ENCODE measurements around the gene KCNQ1OT1.

The KCNQ1OT1 gene

GRCh38 chr11:2734181-2735052 is 34.6 kb upstream of the KCNQ1OT1 start:
- no peak overlapping the region for H3K27ac ChIP-seq (ENCODE audit: low read length)

GRCh38 chr11:2732940-2733628 is 33.3 kb upstream of the KCNQ1OT1 start:
- peaks cover 58% of the 10 kb centered on the region for H3K27me3 ChIP-seq (ENCODE audit: insufficient read depth, low read length)
- no peak overlapping the region for H3K4me3 ChIP-seq (ENCODE audit: low read length)
- no peak overlapping the region for H3K27ac ChIP-seq (ENCODE audit: low read length)
- H3K4me1 ChIP-seq (ENCODE audit: insufficient read depth, low read length), result no peaks in the 10 kb centered on the region
- H3K36me3 ChIP-seq (ENCODE audit: insufficient read depth, low read depth, low read length), result no peaks in the 10 kb centered on the region
- H3K9me3 ChIP-seq (ENCODE audit: insufficient read depth, low read depth, low read length), result no peaks in the 10 kb centered on the region
- no peak overlapping the region for H3K9ac ChIP-seq (ENCODE audit: low read depth, low read length)

More at GRCh38 chr11:2734181-2735052, 34.6 kb upstream of the KCNQ1OT1 start:
- Histone ChIP-seq H3K9ac (ENCODE audit: low read depth, low read length) (no peak overlapping the region), H3K36me3 (ENCODE audit: insufficient read depth, low read depth, low read length) (no peaks in the 10 kb centered on the region), H3K4me1 (ENCODE audit: insufficient read depth, low read length) (no peaks in the 10 kb centered on the region), H3K27me3 (ENCODE audit: insufficient read depth, low read length) (peaks cover 48% of the 10 kb centered on the region), H3K9me3 (ENCODE audit: insufficient read depth, low read depth, low read length) (no peaks in the 10 kb centered on the region), H3K4me3 (ENCODE audit: low read length) (no peak overlapping the region)

DNA sequence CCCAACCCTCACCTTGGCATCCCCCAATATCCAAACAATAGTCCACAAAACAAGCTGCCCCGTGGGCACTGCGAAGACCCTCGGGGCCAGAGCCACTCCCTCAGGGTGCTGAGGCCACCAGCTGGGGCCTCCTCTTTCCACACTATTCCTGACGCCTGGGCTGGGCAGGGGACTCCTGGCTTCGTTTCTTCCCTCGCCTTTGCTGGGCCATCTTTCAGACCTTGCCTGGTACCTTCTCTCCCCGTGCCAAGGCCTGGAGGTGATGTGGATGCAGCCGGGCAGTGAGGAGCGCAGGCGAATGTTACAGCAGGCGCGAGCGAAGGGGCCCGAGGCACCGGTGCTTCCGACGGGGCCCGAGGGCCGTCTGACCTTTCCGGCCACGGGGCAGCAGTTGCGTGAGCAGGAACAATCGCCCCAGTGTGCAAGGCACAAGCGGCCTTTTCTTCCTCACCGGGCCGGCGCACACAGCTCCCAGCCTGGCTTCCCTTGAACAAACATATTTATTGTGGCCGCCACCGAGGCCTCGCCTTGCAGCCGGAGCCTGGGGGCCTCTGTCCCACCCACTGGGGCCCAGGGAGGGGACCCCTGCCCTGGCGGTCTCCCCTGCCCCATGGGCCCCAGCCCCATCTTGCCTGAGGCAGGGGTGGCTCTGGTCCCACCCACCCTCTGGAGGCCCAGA is 32.6 kb upstream of the KCNQ1OT1 start:
- Histone ChIP-seq H3K9ac (ENCODE audit: low read depth, low read length) (no peak overlapping the region), H3K9me3 (ENCODE audit: insufficient read depth, low read depth, low read length) (no peaks in the 10 kb centered on the region), H3K4me1 (ENCODE audit: insufficient read depth, low read length) (no peaks in the 10 kb centered on the region), H3K36me3 (ENCODE audit: insufficient read depth, low read depth, low read length) (no peaks in the 10 kb centered on the region), H3K27me3 (ENCODE audit: insufficient read depth, low read length) (peaks cover 64% of the 10 kb centered on the region), H3K4me3 (ENCODE audit: low read length) (no peak overlapping the region), H3K27ac (ENCODE audit: low read length) (no peak overlapping the region)

DNA sequence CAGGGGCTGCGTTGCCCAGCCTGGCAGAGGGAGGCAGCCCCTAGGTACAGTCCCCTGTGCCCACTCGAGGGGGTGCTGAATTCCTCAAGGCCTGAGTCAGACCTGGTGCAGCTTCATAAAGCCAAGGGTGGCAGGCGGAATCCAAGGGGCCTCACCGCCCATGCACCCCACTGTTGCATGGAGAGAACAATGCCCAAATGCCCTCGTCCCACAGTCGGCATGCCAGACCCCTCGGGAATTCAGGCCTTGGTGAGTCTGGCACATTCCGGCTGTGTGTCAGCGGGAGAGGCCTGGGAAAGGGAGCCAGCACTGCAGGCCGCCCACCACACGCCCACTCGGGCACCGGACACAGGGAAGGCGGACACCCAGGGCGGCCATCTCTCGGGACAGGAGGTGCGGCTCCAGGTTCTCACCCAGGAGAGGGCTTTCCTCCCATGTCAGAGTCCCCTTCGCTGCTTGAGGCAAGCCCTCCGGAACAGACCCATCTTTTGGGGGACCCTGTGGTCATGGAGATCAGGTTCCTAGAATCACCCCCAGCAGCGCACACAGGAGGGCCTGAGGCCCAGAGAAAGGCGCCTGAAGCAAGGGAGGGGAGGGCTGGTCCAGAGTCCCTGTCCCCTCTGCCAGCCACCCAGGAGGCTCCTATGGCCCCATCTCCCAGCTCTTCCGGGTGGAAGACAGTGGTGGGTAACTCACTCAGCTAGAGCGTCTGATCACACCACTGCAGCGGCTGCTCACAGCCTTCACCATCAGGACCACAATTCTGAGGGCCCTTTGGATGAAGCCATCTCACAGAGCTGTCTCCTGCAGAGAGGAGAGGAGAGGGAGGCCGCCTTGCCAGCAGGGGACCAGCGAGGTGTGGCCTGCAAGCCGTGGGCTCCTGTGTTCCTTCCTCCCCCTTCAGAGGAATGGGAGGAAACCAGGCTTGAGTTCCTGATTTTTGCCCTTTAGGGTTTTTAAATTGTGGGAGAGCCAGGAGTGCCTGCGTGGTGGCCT is 31.6 kb upstream of the KCNQ1OT1 start:
- no peak overlapping the region for H3K27ac ChIP-seq (ENCODE audit: low read length)
- H3K9me3 ChIP-seq (ENCODE audit: insufficient read depth, low read depth, low read length), result no peaks in the 10 kb centered on the region
- no peaks in the 10 kb centered on the region for H3K4me1 ChIP-seq (ENCODE audit: insufficient read depth, low read length)
- H3K36me3 ChIP-seq (ENCODE audit: insufficient read depth, low read depth, low read length), result no peaks in the 10 kb centered on the region
- H3K27me3 ChIP-seq (ENCODE audit: insufficient read depth, low read length), result peaks cover 73% of the 10 kb centered on the region
- H3K9ac ChIP-seq (ENCODE audit: low read depth, low read length), result no peak overlapping the region
- no peak overlapping the region for H3K4me3 ChIP-seq (ENCODE audit: low read length)

DNA sequence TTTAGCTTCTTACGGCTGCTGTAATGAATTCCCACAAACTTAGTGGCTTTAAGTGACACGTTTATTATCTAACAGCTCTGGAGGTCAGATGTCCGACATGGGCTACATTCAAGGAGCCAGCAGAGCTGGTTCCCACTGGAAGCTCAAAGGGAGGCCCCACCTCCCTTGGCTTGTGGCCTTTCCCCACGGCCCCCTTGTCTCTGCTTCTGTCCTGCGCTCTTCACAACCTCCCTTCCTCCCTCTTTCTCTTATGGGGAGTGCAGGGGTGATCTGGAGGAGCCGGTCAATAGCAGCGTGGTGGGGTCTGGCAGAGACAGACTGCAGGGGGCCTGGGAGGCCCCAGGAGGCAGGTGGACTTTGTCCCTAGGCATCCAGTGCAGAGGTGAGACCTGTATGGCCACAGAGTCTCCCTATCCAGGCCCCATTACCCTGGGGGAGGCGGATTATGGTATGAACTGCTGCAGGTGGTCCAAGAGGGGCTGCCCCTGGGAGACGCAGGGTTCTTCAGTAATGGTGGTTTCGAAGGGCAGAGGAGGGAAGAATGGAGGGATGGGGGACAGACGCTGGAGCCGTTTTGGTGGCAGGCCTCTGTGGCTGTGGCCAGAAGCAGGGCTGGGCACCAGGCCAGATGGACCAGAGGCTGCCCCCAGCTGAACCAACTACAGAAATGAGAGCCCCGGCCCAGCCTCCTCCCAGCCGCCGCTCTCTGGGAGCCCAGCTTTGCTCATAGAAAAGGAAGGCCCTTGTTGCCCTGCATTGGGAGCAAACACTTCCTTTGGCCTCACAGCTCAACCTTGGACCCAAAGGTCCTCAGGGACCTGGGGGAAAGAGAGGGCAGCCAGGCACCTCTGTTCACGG is 30.7 kb upstream of the KCNQ1OT1 start:
- Histone ChIP-seq H3K4me1 (ENCODE audit: insufficient read depth, low read length) (no peaks in the 10 kb centered on the region), H3K36me3 (ENCODE audit: insufficient read depth, low read depth, low read length) (no peaks in the 10 kb centered on the region), H3K9me3 (ENCODE audit: insufficient read depth, low read depth, low read length) (no peaks in the 10 kb centered on the region), H3K9ac (ENCODE audit: low read depth, low read length) (no peak overlapping the region), H3K4me3 (ENCODE audit: low read length) (no peak overlapping the region), H3K27me3 (ENCODE audit: insufficient read depth, low read length) (peaks cover 72% of the 10 kb centered on the region), H3K27ac (ENCODE audit: low read length) (no peak overlapping the region)

GRCh38 chr11:2729841-2730240 is 30.0 kb upstream of the KCNQ1OT1 start:
- Histone ChIP-seq H3K27me3 (ENCODE audit: insufficient read depth, low read length) (peaks cover 75% of the 10 kb centered on the region), H3K4me1 (ENCODE audit: insufficient read depth, low read length) (no peaks in the 10 kb centered on the region), H3K9ac (ENCODE audit: low read depth, low read length) (no peak overlapping the region), H3K4me3 (ENCODE audit: low read length) (no peak overlapping the region), H3K27ac (ENCODE audit: low read length) (no peak overlapping the region), H3K9me3 (ENCODE audit: insufficient read depth, low read depth, low read length) (no peaks in the 10 kb centered on the region), H3K36me3 (ENCODE audit: insufficient read depth, low read depth, low read length) (no peaks in the 10 kb centered on the region)

DNA sequence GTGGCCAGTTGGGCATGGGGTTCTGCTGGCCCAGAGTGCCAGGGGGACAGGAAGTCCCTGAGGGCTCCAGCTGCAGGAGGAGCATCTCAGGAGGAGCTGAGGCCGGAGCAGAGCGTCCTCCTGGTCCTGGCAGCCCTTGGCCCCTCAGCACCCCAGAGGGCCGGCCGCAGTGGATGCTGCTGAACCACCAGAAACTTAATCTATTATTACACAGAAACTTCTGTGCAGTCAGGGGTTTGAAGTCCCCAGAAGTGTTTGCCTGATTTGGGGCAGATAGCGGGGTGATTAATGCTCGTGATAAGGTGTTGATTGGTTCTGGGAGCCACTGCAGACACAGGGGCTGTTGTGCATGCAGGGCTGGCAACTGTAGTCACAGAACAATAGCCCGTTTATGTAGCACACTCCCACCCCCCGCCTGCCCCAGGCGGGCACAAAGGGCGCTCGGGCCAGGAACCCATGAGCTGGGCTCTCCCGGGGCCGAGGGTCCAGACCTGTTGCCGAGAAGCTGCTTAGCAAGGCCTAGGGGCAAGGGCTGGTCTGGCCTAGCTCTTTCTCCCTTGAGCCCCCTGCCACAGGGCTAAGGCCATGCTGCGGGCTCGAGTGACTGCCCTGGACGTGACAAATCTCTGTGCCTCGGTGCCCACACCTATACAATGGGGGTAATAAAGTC is 29.0 kb upstream of the KCNQ1OT1 start:
- no peak overlapping the region for H3K4me3 ChIP-seq (ENCODE audit: low read length)
- H3K4me1 ChIP-seq (ENCODE audit: insufficient read depth, low read length), result no peaks in the 10 kb centered on the region
- H3K9ac ChIP-seq (ENCODE audit: low read depth, low read length), result no peak overlapping the region
- H3K27me3 ChIP-seq (ENCODE audit: insufficient read depth, low read length), result peaks cover 81% of the 10 kb centered on the region
- H3K9me3 ChIP-seq (ENCODE audit: insufficient read depth, low read depth, low read length), result no peaks in the 10 kb centered on the region
- no peak overlapping the region for H3K27ac ChIP-seq (ENCODE audit: low read length)
- H3K36me3 ChIP-seq (ENCODE audit: insufficient read depth, low read depth, low read length), result no peaks in the 10 kb centered on the region

DNA sequence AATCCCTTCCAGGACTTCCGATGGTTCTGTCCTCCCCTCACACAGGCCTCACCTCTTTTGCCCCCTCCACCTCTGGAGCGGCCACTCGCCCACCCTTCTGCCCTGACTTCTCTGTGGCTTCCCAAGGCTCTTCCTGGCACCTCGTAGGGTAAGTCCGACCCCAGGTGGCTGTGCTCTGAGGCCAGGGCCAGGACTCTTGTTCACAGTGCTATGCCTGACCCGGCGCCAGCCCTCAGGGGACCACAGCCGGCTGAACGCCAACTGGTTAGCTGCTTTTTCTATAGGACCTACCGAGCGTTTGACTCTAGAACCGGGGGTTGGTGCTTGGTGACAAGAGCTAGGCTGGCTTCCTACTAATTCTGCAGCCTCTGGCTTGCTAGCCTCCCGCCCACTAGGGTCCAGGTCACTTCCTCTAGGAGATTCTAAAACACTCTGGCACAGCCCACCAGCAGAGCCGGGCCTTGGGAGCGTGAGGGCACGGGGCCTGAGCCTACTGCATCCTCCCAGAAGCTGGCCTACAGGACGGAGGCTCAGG is 28.4 kb upstream of the KCNQ1OT1 start:
- Histone ChIP-seq H3K36me3 (ENCODE audit: insufficient read depth, low read depth, low read length) (no peaks in the 10 kb centered on the region), H3K27ac (ENCODE audit: low read length) (no peak overlapping the region), H3K27me3 (ENCODE audit: insufficient read depth, low read length) (peaks cover 85% of the 10 kb centered on the region), H3K4me3 (ENCODE audit: low read length) (no peak overlapping the region), H3K9me3 (ENCODE audit: insufficient read depth, low read depth, low read length) (no peaks in the 10 kb centered on the region), H3K9ac (ENCODE audit: low read depth, low read length) (no peak overlapping the region), H3K4me1 (ENCODE audit: insufficient read depth, low read length) (no peaks in the 10 kb centered on the region)

DNA sequence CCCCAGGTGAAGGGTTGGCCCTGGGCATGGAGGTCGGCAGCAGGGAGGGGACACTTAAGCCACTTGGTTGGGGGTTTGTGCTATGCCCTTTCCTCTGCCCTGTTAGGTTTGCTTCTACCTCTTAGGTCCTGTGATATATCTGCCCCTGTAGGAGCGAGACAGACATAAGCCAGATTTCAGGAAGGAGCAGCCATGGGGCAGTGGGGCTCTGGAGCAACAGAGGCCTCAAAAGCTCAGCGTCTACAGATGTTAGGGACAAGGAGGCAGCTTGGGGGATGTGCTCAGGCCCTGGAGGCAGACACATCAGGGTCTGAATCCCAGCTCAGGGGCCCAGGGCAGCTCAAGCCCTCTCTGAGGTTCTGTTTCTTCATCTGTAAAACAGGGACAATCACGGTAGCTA is 27.2 kb upstream of the KCNQ1OT1 start:
- no peak overlapping the region for H3K4me3 ChIP-seq (ENCODE audit: low read length)
- no peak overlapping the region for H3K27ac ChIP-seq (ENCODE audit: low read length)
- peaks cover 97% of the 10 kb centered on the region for H3K27me3 ChIP-seq (ENCODE audit: insufficient read depth, low read length)
- no peaks in the 10 kb centered on the region for H3K9me3 ChIP-seq (ENCODE audit: insufficient read depth, low read depth, low read length)
- H3K9ac ChIP-seq (ENCODE audit: low read depth, low read length), result no peak overlapping the region
- no peaks in the 10 kb centered on the region for H3K4me1 ChIP-seq (ENCODE audit: insufficient read depth, low read length)
- H3K36me3 ChIP-seq (ENCODE audit: insufficient read depth, low read depth, low read length), result no peaks in the 10 kb centered on the region
